ENCODE measurements around the gene TNFRSF1A. TPM values are rescaled to one million over a fixed set of nuclear protein-coding genes. Genes with fewer than 3 reads are reported as not detected.
A peak's percentile ranks its signal among the peaks of the same experiment; 100 is the strongest.

The TNFRSF1A gene
- total RNA-seq, 1 experiment from 2014 or later, result 103 TPM

- Mint-ChIP-seq H3K36me3 (ENCODE audit: insufficient read depth, unreplicated experiment) (peaks cover 100% of the 10 kb centered on the region), H3K4me1 (ENCODE audit: insufficient read depth, unreplicated experiment) (peaks cover 5% of the 10 kb centered on the region), H3K9me3 (ENCODE audit: unreplicated experiment) (no peaks in the 10 kb centered on the region), H3K27ac (ENCODE audit: low read depth, unreplicated experiment) (peak overlapping the region; percentile 51), H3K27me3 (ENCODE audit: insufficient read depth, unreplicated experiment) (no peaks in the 10 kb centered on the region), H3K4me3 (ENCODE audit: unreplicated experiment) (no peak overlapping the region)
- intact Hi-C loops (cut with micrococcal nuclease), result no loop called here
- POLR2A ChIA-PET, result interaction anchor here (0.6 to 2.2 kb wide), 6 partner anchors 8 to 152 kb away, joined by 3 to 14 read pairs (median 4); partner anchors contain the start of gene SCNN1A
- no peak for DNase-seq (ENCODE audit: unreplicated experiment)
- CTCF ChIA-PET, result interaction anchor here (0.7 to 1.2 kb wide), 3 partner anchors 9 to 1062 kb away, joined by 3 to 4 read pairs (median 3); no protein-coding TSS in a partner anchor
- no TSS peak for BruUV-seq (replicated peaks)
- no peak for TF ChIP-seq CTCF (IDR thresholded peaks at IDR 0.05; ENCODE audit: unreplicated experiment)
These were observed 12.9 kb upstream of the TNFRSF1A start for GRCh38 chr12:6354495-6355393.

- Mint-ChIP-seq H3K4me3 (ENCODE audit: unreplicated experiment) (no peak overlapping the region), H3K27me3 (ENCODE audit: insufficient read depth, unreplicated experiment) (no peaks in the 10 kb centered on the region), H3K4me1 (ENCODE audit: insufficient read depth, unreplicated experiment) (peaks cover 5% of the 10 kb centered on the region), H3K36me3 (ENCODE audit: insufficient read depth, unreplicated experiment) (peaks cover 100% of the 10 kb centered on the region), H3K27ac (ENCODE audit: low read depth, unreplicated experiment) (no peak overlapping the region), H3K9me3 (ENCODE audit: unreplicated experiment) (no peaks in the 10 kb centered on the region)
- no TSS peak for BruUV-seq (replicated peaks)
- CTCF ChIA-PET, result interaction anchor here (1.0 to 1.5 kb wide), 2 partner anchors 30 to 364 kb away, joined by 3 to 7 read pairs; no protein-coding TSS in a partner anchor
- TF ChIP-seq CTCF (IDR thresholded peaks at IDR 0.05; ENCODE audit: unreplicated experiment), result no peak
- DNase-seq (ENCODE audit: unreplicated experiment), result no peak
- POLR2A ChIA-PET, result interaction anchor here (1.1 to 24.1 kb wide), 4 partner anchors 10 to 25 kb away, joined by 3 to 739 read pairs (median 5); partner anchors contain the start of genes LTBR, SCNN1A and TNFRSF1A
- intact Hi-C loops (cut with micrococcal nuclease), result no loop called here
These were observed 10.6 kb upstream of the TNFRSF1A start for GRCh38 chr12:6352193-6353173.

GRCh38 chr12:6351622-6352021, 9.7 kb upstream of the TNFRSF1A start:
- intact Hi-C loops (cut with micrococcal nuclease), result no loop called here
- ChIA-PET POLR2A (interaction anchor here (0.7 to 24.1 kb wide), 5 partner anchors 9 to 183 kb away, joined by 3 to 739 read pairs (median 7); partner anchors contain the start of genes GAPDH, LTBR, SCNN1A and TNFRSF1A), CTCF (interaction anchor here (0.6 to 1.5 kb wide), 3 partner anchors 12 to 364 kb away, joined by 3 to 7 read pairs (median 4); no protein-coding TSS in a partner anchor)
- H3K4me1 Mint-ChIP-seq (ENCODE audit: insufficient read depth, unreplicated experiment), result peaks cover 12% of the 10 kb centered on the region
- DNase-seq (ENCODE audit: unreplicated experiment), result no peak
- no peak for TF ChIP-seq CTCF (IDR thresholded peaks at IDR 0.05; ENCODE audit: unreplicated experiment)
- peaks cover 100% of the 10 kb centered on the region for H3K36me3 Mint-ChIP-seq (ENCODE audit: insufficient read depth, unreplicated experiment)
- no peaks in the 10 kb centered on the region for H3K27me3 Mint-ChIP-seq (ENCODE audit: insufficient read depth, unreplicated experiment)
- H3K27ac Mint-ChIP-seq (ENCODE audit: low read depth, unreplicated experiment), result no peak overlapping the region
- BruUV-seq (replicated peaks), result no TSS peak
- no peaks in the 10 kb centered on the region for H3K9me3 Mint-ChIP-seq (ENCODE audit: unreplicated experiment)
- no peak overlapping the region for H3K4me3 Mint-ChIP-seq (ENCODE audit: unreplicated experiment)
